NOMO-1 treated with DMSO at 0.1 percent for 48 hours (cell line): ENCODE measurements around the gene GATAD2A.

Experiments
- DNase-seq: peaks from one replicate; lab custom pipeline; 2025; ENCODE audit not compliant: unreplicated experiment; lab: John Stamatoyannopoulos, UW

GATAD2A gene

DNA sequence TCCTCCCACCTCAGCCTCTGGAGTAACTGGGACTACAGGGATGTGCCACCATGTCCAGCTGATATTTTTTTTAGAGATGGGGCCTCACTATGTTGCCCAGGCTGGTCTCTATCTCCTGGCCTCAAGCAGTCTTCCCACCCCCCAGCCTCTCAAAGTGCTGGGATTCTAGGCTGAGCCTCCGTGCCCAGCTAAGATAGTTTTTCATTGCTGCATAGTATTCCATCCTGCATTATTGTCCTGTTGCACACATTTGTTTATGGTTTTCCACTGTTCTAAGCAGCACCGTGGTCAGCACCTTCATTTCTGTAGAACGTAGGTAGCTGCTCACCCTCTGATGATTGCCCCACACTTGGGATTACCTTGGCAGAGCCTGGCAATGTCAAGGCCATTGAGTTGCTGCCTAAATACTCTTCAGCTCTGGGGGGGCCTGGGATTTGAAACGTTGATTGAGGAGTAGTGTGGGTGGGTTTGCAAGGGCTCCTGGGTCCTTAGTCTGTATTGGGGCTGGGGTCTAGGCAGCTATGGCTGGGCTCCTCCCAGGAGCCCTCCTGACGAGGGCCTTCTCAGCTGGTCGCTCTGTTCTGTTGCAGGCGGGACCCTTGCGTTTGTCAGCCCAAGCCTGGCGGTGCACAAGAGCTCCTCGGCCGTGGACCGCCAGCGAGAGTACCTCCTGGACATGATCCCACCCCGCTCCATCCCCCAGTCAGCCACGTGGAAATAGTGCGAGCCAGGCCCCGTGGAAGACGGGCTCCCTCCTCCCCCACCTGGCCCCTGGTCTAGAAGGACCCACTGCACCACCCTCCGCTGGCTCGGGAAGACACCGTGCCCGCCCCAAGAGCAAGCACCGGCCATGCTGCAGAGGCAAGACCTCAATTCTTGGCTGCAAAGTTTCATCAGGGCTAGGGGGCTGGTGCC lies 99.5 kb downstream of the GATAD2A start:
- DNase-seq: no peak

DNA sequence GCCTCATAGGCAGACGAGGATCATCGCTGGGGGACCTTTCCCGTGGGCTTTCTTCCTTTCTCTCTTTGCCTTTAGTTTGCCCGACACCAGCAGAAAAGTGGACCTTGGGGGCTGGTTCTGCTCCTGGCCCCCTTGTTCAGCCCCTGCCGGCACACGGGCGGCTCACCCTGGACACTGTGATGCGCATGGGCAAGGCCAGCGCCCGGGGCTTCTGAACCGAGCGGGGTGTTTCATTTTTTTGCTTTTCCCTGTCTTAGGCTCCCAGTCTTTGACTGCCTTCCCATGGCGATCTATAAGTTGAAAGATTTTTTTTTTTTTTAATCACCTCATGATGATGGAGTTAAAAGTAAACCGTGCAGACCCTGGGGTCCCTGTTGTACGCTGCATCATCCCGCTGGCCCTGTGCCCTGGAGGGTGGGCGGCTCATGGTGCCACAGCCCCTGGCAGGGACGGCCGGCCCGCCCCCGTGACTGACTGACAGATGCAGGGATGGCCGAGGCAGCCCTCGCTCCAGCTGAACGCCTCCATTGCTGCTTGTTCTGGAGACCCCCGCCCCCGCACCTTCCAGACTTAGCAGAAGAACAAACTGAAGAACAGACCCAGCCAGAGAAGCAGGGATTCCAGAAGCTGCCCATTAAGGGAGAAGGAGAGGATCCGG lies 100.3 kb downstream of the GATAD2A start:
- no peak for DNase-seq

DNA sequence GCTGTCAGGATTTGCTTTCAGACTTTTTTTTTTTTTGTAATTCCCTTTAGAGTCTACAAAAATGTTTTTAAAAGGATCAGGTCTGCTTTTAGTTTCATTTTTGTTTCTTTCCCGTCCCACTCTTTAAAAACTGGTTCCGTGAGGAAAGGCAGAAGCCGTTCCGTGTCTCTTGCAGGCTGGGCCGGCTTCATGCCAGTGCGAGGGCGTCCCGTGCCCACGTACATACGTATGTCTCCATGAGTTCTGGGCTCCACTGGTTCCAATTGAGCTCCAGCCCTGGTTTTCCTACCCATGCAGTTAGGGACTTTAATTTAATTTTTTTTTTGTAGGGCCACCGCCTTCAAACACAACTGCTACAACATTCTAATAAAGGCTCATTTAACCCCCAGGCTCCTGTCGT lies 101.1 kb downstream of the GATAD2A start:
- no peak for DNase-seq

- no peak for DNase-seq
Measured at GRCh38 chr19:19507354-19507753, 101.9 kb downstream of the GATAD2A start.

GRCh38 chr19:19508217-19508616 lies 102.7 kb downstream of the GATAD2A start:
- no peak for DNase-seq

GRCh38 chr19:19510432-19510831 lies 105.0 kb downstream of the GATAD2A start:
- no peak for DNase-seq

DNA sequence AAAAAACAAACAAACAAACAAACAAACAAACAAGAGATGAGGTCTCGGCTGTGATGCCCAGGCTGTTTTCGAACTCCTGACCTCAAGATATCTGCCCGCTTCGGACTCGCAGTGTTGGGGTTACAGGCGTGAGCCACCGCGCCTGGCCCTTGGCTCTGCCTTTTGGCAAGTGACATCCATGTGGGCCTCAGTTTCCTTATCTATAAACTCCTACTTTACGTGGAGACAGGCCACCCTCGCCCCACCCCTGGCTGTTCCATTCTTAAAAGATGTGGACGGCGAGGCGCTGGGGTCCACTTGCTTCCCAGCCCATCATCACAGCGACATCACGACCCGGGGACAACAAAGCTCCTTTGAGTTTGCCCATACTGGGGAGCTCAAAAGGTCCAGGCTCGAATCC lies 108.2 kb downstream of the GATAD2A start:
- no peak for DNase-seq

DNA sequence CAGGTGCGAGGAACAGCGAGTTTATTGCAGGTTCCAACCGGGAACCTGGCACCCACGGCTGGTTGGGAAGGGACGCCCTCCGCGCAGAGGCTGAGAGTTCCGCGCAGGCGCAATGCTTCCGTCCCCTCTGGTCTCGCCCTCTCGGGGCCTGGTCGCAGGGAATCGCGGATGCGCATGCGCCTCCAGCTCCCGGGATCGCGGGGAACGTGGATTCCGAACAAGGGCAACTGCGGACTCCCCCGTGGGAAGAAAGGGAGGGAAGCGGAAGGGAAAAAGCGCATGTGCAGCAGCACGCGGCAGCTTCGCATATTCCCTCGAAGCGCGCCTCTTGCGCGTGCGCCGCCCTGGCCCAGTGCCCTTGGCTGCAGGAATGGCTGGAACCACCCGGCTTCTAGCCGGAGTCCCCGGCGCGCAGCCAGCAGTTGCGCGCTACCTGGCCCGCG lies 108.8 kb downstream of the GATAD2A start:
- DNase-seq: no peak

DNA sequence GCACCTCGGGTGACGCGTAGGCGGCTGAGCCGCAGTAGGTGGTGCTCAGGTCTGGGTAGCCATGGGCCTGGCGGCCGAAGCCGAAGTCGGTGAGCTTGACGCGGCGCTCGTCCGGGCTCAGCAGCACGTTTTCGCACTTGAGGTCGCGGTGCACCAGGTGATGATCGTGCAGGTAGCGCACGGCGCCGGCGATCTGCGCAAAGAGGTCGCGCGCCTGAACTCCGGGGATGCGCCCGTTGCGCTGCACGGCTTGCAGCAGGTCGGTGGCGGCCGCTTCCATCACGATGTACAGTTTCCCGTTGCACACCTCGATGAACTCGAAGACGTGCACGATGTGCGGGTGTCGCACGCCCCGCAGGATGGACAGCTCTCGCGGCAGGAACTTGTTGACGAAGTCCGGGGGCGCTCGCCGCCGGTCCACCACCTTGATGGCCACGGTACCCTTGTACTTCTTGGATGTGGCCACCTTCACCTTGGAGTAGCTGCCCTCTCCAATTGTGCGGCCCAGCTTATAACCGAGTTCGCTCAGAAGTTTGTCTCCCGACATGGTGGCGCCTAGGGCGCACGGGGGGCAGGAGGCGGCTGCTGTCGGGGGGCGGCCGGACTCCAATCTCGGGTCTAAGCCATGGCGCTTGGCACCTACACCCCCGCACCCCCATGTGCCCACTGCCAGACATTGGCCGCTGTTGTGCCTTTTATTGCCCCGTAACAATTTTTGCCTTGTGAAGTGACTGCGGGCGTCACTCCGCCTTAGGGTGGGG lies 109.6 kb downstream of the GATAD2A start, which contains the start of gene TSSK6:
TSS of gene TSSK6 (minus strand) at position 668 of the 761 bp plus-strand sequence. CDS start at position 547, 121 bp downstream.
- DNase-seq: no peak

- peak; percentile 81 for DNase-seq
Measured at GRCh38 chr19:19515642-19516519, 110.4 kb downstream of the GATAD2A start, which contains the start of gene NDUFA13. TSS of gene NDUFA13 (plus strand) at chr19:19516225. CDS start at chr19:19516239, 14 bp downstream.

- DNase-seq: no peak
Measured at GRCh38 chr19:19517235-19517619, 111.8 kb downstream of the GATAD2A start.

DNA sequence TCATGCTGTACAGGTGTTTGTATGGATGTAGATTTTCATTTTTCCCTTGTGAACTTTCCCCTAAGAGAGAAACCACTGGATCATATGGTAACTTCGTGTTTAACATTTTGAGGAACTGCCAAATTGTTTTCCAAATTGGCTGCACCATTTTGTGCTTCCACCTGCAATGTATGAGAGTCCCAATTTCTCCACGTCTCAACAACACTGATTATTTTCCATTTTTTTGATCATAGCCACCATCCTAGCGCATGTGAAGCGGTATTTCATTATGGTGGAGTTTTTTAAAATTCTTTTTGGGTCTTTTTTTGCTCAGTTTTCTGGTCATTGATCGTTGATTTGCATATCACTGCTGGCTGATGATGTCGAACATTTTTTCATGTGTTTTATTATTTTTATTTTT lies 115.5 kb downstream of the GATAD2A start:
- no peak for DNase-seq

DNA sequence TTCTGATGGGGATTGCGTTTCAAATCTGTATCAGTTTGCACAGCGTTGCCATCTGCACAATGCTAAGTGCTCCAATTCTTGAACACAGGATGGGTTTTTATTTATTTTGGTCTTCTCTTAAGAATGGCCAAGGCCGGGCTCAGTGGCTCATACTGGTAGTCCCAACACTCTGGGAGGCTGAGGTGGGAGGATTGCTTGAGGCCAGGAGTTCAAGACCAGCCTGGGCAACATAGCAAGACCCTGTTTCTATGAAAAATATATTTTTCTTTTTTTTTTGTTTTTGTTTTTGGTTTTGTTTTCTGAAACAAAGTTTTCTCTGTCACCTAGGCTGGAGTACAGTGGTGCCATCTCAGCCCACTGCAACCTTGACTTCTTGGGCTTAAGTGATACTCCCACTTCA lies 117.7 kb downstream of the GATAD2A start:
- DNase-seq: no peak

DNA sequence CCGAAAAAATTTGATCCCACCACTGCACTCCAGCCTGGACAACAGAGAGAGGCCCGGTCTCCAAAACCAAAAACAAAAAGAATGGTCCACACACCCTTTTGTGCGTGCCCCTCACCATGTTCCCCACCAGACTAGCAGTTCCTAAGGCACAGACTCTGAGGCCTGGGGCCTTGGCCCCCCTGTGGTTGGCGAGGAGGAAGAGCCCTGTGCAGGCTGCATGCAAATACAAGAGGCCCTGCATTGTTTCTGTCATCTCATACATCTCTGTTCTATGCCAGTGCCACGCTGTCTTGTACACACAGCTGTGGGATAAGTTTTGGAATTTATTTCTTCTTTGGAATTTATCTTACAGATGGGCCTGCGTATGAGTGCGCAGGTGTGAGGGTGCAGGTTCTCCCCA lies 118.6 kb downstream of the GATAD2A start:
- DNase-seq: no peak

- no peak for DNase-seq
Measured at GRCh38 chr19:19525611-19526380, 120.3 kb downstream of the GATAD2A start.

DNA sequence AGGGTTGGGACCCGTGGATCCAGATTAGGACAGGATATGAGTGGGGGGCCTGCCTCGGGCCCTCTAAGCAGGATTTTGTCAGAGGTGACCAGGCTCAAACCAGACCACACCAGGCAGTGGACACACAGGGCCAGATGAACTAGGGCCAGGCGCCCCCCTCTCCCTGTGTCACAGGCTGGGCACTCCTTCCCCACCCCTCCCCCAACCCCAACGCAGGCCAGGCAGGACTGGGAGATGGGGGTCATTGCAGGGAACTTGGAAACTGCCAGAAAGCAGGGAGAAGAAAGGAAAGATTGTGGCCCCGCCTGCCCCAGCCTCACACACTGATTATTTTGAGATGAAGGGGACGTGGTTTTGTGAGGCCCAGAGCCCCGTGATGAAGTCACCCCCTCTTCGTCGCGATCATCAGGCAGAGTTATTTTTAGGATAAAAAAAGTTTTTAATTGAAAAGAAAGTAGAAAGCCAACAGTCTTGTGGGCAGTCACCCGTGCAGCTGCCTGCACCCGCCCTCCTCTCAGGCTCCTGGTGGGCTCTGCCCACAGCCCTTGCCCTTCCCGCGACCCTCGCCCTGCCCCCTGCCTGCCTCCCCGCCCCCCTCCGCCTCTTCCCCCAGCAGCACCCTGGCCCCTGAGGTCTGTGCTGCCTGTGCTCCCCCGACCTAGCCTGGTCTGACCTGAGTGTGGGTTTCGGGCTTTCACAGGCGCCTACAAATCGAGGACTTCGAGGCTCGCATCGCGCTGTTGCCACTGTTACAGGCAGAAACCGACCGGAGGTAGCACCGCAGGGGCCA lies 121.3 kb downstream of the GATAD2A start:
- no peak for DNase-seq

- no peak for DNase-seq
Measured at GRCh38 chr19:19527371-19527656, 121.8 kb downstream of the GATAD2A start.

GRCh38 chr19:19527674-19528625 lies 122.5 kb downstream of the GATAD2A start:
- no peak for DNase-seq
